GM12864 (cell line): ENCODE data around the gene CTSW.
"Not testable (repeated sequence)": the region's sequence is repeated elsewhere in the genome, so short reads cannot be mapped to it uniquely, and the experiment has no call there.

Source experiments
- DNase-seq: peaks from one replicate; pipeline ENCODE4 v3.0.0-alpha.2; 2011; ENCODE audit warnings: low read depth
- H3K4me3 ChIP-seq: 2 replicates; pipeline ENCODE4 v1.5.1; 2011; ENCODE audit warnings: mild to moderate bottlenecking, low read depth, low read length, control low read depth
- CTCF ChIP-seq: IDR thresholded peaks from 2 replicates; pipeline ENCODE4 v1.5.1; 2011; ENCODE audit warnings: low read depth, mild to moderate bottlenecking, moderate library complexity, low read length, control low read depth, inconsistent platforms; ENCODE audit errors: missing control alignments

CTSW gene

GRCh38 chr11:65891219-65892136 is 11.8 kb downstream of the CTSW start:
- TF ChIP-seq CTCF = peak; percentile 57
- DNase-seq = no peak
- peak overlapping the region; percentile 86 for H3K4me3 ChIP-seq

GRCh38 chr11:65892137-65892540 is 12.5 kb downstream of the CTSW start:
- DNase-seq = not testable (repeated sequence)
- H3K4me3 ChIP-seq = peak overlapping the region; percentile 86

- peak overlapping the region; percentile 86 for H3K4me3 ChIP-seq
Observed at GRCh38 chr11:65892661-65893317, 13.2 kb downstream of the CTSW start.

GRCh38 chr11:65894034-65894591 is 14.5 kb downstream of the CTSW start:
- H3K4me3 ChIP-seq = peak overlapping the region; percentile 59
- DNase-seq = no peak
- no peak for TF ChIP-seq CTCF

More at GRCh38 chr11:65892661-65893317, 13.2 kb downstream of the CTSW start:
- no peak for DNase-seq
- TF ChIP-seq CTCF = no peak

GRCh38 chr11:65895482-65895981 is 15.9 kb downstream of the CTSW start:
- no peak overlapping the region for H3K4me3 ChIP-seq
- no peak for DNase-seq
- TF ChIP-seq CTCF = no peak

- TF ChIP-seq CTCF = no peak
- DNase-seq = no peak
- no peak overlapping the region for H3K4me3 ChIP-seq
Observed at GRCh38 chr11:65896034-65896999, 16.7 kb downstream of the CTSW start.
